DMS153 treated with DMSO at 0.1 percent for 48 hours (cell line): ENCODE data around the gene RPL21.
A peak's percentile ranks its signal among the peaks of the same experiment; 100 is the strongest.
"Not testable (repeated sequence)": the region's sequence is repeated elsewhere in the genome, so short reads cannot be mapped to it uniquely, and the experiment has no call there.

ENCODE experiments used
- DNase-seq: peaks from one replicate; lab custom pipeline; 2025; ENCODE audit not compliant: unreplicated experiment; lab: John Stamatoyannopoulos, UW

The RPL21 gene

DNA sequence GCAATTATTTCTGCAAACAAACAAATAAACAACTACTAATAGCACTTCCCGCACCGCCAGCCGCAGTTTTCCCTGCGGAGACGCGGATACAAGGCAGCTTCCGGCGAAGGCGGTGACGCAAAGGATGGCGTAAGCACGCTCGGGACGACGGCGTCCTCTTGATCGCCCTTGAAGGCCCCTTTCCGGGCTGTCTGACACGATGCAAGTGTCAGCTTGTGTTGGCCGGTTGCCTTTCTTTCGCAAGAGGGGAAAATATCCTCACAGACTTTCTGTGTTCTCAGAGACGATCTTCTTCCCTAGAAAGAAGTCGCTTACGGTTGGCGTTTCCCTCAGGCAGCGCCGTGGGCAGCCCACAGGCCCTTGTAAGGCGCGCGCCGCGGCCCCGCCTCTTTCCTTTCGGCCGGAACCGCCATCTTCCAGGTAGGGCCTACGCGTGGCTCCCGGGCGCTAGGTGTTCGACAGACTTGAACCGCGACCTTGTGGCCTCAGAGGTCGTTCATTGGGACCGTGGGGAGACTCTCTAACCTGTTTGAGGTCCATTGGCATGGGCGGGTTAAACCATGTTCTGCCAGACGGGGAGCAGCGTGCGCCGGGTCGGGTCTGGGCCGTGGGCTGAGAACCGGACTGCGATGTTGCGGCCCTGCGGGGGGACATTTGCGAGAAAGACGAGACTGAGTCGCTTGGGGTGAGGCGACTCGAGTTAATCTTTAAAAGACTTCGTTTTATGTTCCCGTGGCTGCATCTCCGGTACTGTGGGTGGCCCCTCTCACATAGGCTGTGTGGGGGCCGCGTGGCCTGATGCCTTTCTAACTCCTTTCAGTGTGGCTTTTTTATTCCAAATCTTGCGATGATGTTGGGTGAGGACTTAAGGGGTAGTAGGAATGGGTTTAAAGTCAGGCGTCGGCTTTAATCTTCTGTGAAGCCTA, at the start of gene RPL21:
RPL21 (plus strand) TSS at position 393 of the 926 bp plus-strand sequence. CDS start 2,219 bp downstream, outside the sequence.
- peak; percentile 89 for DNase-seq

DNA sequence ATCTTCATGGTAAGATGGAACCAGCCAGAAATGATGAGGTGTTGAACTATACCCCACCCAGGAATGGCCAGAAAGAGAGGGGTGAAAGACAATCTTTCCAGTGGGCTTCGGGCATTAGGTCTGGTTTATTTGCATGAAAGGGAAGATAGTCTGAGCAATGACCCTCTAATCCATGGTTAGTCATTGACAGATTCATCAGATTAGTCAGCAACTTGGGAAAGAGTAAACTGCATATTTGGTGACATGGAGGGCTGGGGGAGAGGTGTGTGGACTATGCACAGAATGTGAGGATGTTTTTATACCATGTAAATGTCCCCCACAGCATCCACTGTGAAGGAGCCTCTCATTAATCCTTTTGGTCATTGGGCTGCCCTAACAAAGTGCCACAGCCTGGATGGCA, 49.7 kb upstream of the RPL21 start:
- DNase-seq: no peak

DNA sequence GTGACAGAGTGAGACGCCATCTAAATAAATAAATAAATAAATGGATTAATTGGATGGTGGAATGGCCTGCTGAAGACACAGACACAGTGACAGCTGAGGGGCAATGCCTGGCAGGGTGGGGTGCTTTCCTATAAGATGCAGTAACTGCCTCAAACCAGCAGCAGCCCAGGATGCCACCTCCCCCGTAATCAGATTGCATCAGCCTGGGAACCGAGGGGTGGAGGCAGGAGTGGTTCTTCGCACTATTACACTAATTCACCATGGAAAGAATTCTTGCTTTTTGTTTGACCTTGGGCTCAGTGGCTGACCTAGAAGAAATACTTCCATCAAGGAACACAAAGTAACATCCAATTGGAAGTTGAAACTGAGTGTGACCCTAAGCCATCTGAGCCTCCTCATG, 48.2 kb upstream of the RPL21 start:
- DNase-seq: no peak

DNA sequence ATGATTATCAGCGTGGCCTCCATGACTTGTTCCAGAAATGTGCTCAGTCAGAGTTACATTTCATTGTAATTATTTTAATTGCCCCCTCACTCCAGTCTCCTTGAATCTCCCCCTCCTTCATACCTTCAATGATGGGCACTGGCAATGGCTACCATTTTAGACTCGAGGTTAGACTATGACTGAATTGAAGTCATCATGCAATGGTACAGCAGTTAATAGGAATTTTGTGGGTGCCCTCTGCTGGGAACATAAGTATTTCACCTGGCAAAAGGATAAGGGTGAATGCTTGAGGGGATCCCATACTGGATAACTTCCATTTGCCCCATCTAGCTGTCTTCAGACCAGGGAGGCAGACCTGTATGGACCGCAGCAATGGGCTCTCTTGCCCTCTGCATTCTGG, 47.5 kb upstream of the RPL21 start:
- DNase-seq: no peak

DNA sequence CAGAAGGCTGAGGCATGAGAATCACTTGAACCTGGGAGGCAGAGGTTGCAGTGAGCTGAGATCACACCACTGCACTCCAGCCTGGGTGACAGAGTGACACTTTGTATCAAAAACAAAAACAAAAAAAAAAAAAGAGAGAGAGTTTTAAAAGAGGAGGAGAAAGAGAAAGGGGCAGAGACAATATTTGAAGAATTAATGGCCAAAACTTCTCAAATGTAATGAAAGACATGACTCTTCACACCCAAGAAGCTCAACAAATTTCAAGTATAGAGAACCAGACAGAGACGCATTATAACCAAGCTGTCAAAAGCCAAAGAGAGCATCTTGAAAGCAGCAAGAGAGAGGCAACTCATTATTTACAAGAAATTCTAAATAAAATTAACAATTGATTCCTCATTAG, 42.8 kb upstream of the RPL21 start:
- DNase-seq: no peak

DNA sequence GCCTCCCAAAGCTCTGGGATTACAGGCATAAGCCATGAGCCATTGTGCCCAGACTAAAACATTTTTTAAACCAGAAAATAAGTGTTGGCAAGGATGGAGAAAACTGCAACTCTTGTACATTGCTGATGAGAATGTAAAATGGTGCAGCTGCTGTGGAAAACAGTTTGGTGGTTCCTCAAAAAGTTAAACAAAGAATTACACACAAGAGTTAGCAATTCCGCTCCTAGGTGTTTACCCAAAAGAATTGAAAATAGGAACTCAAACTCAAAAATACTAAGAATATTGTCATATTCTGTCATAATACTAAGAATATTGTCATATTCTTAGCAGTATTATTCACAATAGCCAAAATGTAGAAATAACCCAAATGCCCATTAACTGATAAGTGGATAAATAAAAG, 40.1 kb upstream of the RPL21 start:
- DNase-seq: no peak

DNA sequence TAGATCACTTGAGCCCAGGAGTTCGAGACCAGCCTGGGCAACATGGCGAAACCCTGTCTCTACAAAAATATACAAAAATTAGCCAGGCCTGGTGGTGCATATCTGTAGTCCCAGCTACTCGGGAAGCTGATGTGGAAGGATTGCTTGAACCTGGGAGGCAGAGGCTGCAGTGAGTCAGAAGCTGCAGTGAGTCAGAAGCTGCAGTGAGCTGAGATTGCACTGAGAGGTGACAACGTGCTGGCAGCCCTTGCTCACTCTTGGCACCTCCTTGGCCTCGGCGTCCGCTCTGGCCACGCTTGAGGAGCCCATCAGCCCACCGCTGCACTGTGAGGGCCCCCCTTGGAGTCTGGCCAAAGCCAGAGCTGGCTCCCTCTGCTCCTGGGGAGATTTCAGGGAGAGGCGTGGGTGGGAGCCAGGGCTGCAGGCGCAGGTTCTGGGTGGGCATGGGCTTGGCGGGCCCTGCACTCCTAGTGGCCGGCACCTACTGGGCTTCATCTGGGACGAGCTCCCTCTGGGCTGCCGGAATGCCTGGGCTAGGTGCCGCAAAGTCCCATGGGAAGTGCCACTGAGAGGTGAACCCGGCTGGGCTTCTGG, 39.5 kb upstream of the RPL21 start:
- DNase-seq: no peak

DNA sequence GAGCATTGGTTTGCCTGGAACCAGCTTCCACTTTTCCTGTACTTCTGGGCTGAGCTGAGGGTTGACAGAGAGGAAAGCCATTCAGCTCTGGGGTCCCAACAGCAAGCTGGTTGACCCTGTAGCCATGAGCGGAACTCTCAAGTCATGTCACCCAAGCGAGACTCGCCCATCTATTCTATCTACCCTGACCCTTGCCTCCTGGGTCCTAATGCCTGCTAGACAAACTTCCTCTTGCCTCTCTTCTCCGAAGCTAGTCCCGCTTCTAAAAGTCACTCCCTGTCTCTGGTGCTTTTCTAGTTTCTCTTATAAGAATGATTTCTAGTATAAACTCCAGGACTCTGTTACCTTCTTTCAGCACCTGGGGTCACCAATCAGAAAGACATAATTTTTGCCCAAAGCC, 38.0 kb upstream of the RPL21 start:
- not testable (repeated sequence) for DNase-seq

DNA sequence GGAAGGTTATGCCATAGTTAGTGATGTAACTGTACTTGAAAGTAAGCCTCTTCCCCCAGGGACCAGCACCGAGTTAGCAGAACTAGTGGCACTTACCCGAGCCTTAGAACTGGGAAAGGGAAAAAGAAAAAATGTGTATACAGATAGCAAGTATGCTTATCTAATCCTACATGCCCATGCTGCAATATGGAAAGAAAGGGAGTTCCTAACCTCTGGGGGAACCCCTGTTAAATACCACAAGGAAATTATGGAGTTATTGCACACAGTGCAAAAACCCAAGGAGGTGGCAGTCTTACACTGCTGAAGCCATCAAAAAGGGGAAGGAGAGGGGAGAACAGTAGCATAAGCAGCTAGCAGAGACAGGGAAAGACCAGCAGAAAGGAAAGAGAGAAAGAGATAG, 33.6 kb upstream of the RPL21 start:
- DNase-seq: not testable (repeated sequence)

DNA sequence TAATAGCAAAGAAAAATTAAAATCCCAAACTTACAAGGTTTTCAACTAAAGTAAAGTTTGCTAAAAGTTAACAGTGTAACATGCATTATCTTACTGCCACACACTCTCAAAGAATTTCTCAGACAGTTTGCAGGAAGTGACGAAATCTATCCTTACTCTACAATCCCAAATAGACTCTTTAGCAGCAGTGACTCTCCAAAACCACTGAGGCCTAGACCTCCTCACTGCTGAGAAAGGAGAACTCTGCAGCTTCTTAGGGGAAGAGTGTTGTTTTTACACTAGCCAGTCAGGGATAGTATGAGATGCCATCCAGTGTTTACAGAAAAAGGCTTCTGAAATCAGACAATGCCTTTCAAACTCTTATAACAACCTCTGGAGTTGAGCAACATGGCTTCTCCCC, 32.5 kb upstream of the RPL21 start:
- DNase-seq: not testable (repeated sequence)

DNA sequence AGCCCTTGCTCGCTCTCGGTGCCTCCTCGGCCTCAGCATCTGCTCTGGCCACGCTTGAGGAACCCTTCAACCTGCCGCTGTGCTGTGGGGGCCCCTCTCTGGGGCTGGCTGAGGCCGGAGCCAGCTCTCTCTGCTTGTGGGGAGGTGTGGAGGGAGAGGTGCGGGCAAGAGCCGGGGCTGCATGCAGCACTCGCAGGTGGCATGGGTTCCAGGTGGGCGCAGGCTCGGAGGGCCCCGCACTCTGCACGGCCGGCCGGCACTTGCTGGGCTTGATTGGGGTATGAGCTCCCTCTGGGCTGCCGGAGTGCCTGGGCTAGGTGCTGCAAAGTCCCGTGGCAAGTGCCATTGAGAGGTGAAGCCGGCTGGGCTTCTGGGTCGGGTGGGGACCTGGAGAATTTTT, 31.7 kb upstream of the RPL21 start:
- DNase-seq: no peak

DNA sequence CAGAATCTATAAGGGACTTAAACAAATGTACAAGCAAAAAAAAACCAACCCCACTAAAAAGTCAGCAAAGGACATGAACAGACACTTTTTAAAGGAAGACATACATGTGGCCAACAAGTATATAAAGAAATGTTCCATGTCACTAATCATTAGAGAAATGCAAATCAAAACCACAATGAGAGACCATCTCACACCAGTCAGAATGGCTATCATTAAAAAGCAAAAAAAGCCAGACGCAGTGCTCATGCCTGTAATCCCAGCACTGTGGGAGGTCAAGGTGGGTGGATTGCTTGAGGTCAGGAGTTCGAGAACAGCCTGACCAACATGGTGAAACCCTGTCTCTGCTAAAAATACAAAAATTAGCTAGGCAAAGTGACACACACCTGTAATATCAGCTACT, 29.3 kb upstream of the RPL21 start:
- DNase-seq: not testable (repeated sequence)

DNA sequence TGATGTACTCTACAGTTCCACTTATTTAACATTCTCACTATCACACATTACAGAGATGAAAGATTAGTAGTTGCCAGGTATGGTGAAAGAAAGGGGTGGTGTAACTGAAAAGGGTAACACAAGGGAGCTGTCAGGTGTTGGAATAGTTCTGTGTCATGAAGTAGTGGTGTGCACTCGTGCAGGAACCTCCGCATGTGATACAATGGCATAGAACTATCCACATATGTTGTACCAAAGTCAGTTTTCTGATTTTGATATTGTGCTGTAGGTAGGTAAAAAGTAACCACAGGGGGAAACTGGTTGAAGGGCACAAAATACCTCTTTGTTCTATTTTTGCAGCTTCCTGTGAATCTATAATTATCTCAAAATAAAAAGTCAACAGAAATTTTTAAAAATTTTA, 24.4 kb upstream of the RPL21 start:
- DNase-seq: no peak

DNA sequence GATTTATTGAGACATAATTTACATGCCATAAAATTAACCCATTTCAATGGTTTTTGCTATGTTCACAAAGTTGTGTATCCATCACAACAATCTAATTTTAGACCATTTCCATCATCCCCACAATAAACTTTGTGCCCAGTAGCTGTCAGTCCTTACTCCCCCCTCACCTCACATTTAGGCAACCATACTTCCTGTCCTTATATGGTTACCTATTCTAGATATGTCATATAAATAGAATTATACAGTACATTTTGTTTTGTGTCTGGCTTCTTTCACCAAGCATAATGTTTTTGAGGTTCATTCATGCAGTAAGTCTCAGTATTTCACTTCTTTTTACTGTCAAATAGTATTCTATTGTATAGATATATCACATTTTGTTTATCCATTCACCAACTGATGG, 23.2 kb upstream of the RPL21 start:
- DNase-seq: no peak

DNA sequence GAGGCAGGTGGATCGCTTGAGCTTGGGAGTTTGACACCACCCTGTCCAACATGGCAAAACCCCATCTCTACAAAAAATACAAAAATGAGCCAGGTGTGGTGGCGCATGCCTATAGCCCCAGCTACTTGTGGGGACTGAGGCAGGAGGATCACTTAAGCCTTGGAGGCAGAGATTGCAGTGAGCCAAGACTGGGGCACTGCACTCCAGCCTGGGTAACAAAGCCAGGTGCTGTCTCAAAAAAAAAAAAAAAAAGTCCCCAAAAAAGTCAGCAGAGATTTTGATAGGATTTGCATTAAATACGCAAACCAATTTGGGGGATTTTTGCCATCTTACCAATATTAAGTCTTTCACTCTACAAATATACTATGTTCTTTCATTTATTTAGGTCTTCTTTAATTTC, 21.7 kb upstream of the RPL21 start:
- DNase-seq: no peak

DNA sequence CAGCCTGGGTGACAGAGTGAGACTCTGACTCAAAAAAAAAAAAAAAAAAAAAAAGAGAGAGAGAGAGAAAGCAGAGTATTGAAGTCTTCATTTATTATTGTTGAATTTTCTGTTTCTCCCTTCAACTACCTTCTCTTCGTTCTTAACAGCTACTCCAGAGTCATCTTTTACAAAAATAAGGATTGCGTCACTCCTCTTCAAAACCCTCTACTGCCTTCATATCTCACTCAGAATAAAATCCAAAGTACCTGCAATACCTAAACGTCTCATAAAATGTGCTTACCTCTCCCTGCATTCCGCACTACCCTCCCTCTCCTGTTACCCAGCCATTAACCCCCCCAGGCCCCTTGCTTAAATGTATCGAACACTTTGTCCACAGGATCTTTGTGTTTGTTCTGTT, 17.4 kb upstream of the RPL21 start:
- DNase-seq: no peak

DNA sequence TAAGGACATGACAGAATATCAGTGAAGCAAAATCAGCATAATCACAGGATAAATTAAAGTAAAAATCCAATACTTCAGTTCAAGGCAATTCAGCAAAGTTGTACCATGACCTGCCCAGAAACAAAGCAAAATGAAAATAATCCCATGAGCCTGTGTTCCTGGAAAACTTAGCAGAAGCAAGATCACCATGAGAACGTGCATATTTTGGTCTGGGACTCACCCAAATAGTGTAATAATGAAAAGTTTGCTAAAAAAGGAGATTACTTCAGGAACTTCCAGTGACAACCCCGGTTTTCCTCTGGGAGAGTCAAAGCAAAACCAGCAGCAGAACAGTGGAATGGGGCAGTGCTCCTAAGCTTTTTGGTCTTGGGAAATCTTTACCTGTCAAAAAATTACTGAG, 14.9 kb upstream of the RPL21 start:
- DNase-seq: no peak

DNA sequence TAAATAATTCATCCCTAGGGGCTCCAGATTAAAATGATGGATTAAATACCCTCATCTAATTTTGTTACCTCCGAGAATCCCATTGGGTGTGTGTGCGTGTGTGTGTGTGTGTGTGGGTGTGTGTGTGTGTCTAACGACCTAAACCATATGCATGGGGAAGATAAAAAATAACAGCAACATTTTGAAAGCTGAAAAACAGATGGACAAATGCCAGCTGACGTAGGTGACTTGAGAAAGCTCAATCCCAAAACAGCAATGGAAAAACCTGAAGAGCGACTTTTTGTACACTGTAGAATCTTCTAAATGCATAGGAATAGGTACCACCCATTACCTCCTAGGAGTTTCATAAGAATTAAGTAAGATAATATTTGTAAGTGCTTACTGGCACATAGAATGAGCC, 8.7 kb upstream of the RPL21 start:
- no peak for DNase-seq

DNA sequence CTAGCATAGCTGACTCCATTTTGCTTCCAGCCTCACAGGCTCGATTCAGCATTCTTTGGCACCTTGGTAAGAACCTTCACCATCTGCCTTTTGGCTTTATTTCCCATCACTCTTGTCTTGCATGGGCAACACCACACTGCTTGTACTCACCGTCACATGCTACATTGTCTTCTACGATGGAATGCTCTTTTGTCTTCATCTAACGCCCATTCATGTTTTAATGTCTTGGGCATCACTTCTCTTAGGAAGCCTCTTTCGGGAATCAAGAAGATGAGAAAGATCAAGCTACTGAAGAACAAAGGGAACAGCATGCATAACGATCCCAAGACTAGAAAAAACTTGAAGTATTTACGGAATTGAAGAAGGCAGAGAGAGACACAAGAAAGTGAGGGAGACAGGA, 5.7 kb upstream of the RPL21 start:
- DNase-seq: no peak

DNA sequence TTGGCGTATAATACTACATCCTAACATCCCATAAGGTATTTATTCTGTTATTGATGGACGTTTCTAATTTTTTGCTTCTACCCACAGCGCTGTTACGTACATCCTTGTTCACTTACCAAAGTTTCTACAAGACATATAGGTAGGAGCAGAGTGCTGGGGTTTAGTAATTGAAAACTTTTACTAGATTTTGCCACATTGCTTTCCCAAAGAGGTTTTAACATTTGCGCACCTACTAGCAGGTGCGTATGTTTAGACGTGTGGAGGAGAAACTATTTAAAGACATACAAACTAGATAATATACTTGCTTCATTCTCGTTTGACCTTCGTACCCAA, 559 bp upstream of the RPL21 start:
- no peak for DNase-seq

DNA sequence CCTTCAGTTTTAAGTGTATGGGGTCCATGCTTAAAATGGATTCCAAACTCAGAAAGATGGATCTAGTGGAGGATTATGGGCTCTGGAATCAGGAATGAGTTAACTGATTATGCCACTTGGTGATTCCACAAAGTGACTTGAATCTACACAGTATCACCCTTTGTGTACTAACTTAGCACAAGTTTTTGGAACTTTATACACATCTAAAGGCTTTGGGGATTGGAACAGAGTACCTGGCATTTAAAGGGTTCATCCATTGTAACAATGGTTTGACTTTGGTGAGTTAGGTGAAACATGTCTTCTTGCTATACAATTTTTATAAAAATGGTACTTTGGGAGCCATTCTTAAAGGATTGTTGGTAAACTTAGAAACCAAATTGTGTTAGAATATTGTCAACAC, 1.1 kb downstream of the RPL21 start:
- DNase-seq: no peak

DNA sequence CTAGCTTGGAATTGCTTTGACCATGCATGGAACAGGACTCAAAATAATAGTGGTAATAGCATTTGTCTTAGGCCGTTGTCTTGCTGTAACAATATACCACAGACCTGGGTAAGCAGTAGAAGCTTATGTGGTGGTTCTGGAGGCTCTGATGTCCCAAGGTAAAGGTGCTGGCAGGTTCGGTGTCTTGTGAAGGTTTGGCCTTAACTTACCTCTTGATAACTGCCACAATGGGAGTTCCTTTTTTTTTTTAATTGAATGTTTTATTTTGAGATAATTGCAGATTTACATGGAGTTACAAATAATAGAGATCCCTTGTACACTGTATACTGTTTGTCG, 5.8 kb downstream of the RPL21 start:
- no peak for DNase-seq
